GM19452 (cell line): ENCODE measurements around the gene STX3.
"Not testable (repeated sequence)": the region's sequence is repeated elsewhere in the genome, so short reads cannot be mapped to it uniquely, and the experiment has no call there.

Source experiments
- ATAC-seq: cut with Tn5 transposase; IDR thresholded peaks from one replicate; pipeline ENCODE4 v1.9.1; 2021; ENCODE audit not compliant: unreplicated experiment

The STX3 gene

GRCh38 chr11:59758401-59759037 lies 3.3 kb downstream of the STX3 start:
- no peak for ATAC-seq

- ATAC-seq, result no peak
Measured at GRCh38 chr11:59759900-59760299, 4.7 kb downstream of the STX3 start.

GRCh38 chr11:59760771-59761170 lies 5.6 kb downstream of the STX3 start:
- ATAC-seq, result no peak

GRCh38 chr11:59761993-59762392 lies 6.8 kb downstream of the STX3 start:
- no peak for ATAC-seq

GRCh38 chr11:59765068-59765735 lies 10.0 kb downstream of the STX3 start:
- ATAC-seq, result no peak

- no peak for ATAC-seq
Measured at GRCh38 chr11:59766542-59767224, 11.5 kb downstream of the STX3 start.

GRCh38 chr11:59767225-59767611 lies 12.0 kb downstream of the STX3 start:
- ATAC-seq, result no peak

GRCh38 chr11:59769111-59769510 lies 13.9 kb downstream of the STX3 start:
- ATAC-seq, result no peak

GRCh38 chr11:59769828-59770227 lies 14.7 kb downstream of the STX3 start:
- no peak for ATAC-seq

GRCh38 chr11:59770319-59770718 lies 15.1 kb downstream of the STX3 start:
- ATAC-seq, result no peak

GRCh38 chr11:59770869-59771268 lies 15.7 kb downstream of the STX3 start:
- no peak for ATAC-seq

- ATAC-seq, result no peak
Measured at GRCh38 chr11:59771605-59772004, 16.4 kb downstream of the STX3 start.

GRCh38 chr11:59773083-59773440 lies 17.9 kb downstream of the STX3 start:
- no peak for ATAC-seq

GRCh38 chr11:59776210-59777066 lies 21.3 kb downstream of the STX3 start:
- ATAC-seq, result no peak

GRCh38 chr11:59777104-59777503 lies 21.9 kb downstream of the STX3 start:
- ATAC-seq, result no peak

GRCh38 chr11:59778122-59778521 lies 22.9 kb downstream of the STX3 start:
- no peak for ATAC-seq

GRCh38 chr11:59779487-59779886 lies 24.3 kb downstream of the STX3 start:
- no peak for ATAC-seq

- ATAC-seq, result no peak
Measured at GRCh38 chr11:59782080-59782479, 26.9 kb downstream of the STX3 start.

- ATAC-seq, result no peak
Measured at GRCh38 chr11:59783632-59784090, 28.5 kb downstream of the STX3 start.

GRCh38 chr11:59784441-59784840 lies 29.3 kb downstream of the STX3 start:
- not testable (repeated sequence) for ATAC-seq

GRCh38 chr11:59785818-59786217 lies 30.6 kb downstream of the STX3 start:
- ATAC-seq, result no peak
